ENCODE measurements around the gene PRKG2. TPM values are rescaled to one million over a fixed set of nuclear protein-coding genes. Genes with fewer than 3 reads are reported as not detected.
A peak's percentile ranks its signal among the peaks of the same experiment; 100 is the strongest.

Gene PRKG2
- total and polyA plus RNA-seq, 3 experiments from 2014 or later: 0.53 to 0.59 (median 0.58) TPM

- ChIA-PET CTCF (interaction anchor here (0.5 kb wide), 1 partner anchor 1295 kb away, joined by 3 read pairs; no protein-coding TSS in a partner anchor), POLR2A (no interaction called here)
- peaks cover 16 to 37% of the 10 kb centered on the region in 2 donors for H3K27me3 Mint-ChIP-seq
- no peaks in the 10 kb centered on the region for H3K36me3 Mint-ChIP-seq
- no peaks in the 10 kb centered on the region for H3K9me3 ChIP-seq (ENCODE audit: low read length)
- H3K4me3 ChIP-seq (ENCODE audit: low read length): no peak overlapping the region
- H3K36me3 ChIP-seq (ENCODE audit: insufficient read depth, low read length): no peaks in the 10 kb centered on the region
- H3K4me1 ChIP-seq (ENCODE audit: insufficient read depth, low read length): no peaks in the 10 kb centered on the region
- H3K27ac Mint-ChIP-seq: no peak overlapping the region
- H3K4me3 Mint-ChIP-seq: no peak overlapping the region
- no peak for DNase-seq
- peaks cover 0 to 2% (median 0%) of the 10 kb centered on the region in 5 donors for H3K9me3 Mint-ChIP-seq
- H3K4me1 Mint-ChIP-seq: peaks cover 6 to 15% (median 6%) of the 10 kb centered on the region in 3 donors
- H3K27me3 ChIP-seq (ENCODE audit: insufficient read depth, low read length, poor library complexity, severe bottlenecking): no peaks in the 10 kb centered on the region
- no peak overlapping the region for H3K27ac ChIP-seq (ENCODE audit: low read depth, low read length)
Observed at GRCh38 chr4:81211956-81212355, 3.1 kb downstream of the PRKG2 start.

GRCh38 chr4:81207828-81208227 lies 7.2 kb downstream of the PRKG2 start:
- H3K27me3 Mint-ChIP-seq: peaks cover 9 to 47% of the 10 kb centered on the region in 2 donors
- CTCF ChIA-PET: no interaction called here
- Histone ChIP-seq H3K27me3 (ENCODE audit: insufficient read depth, low read length, poor library complexity, severe bottlenecking) (no peaks in the 10 kb centered on the region), H3K27ac (ENCODE audit: low read depth, low read length) (no peak overlapping the region), H3K4me3 (ENCODE audit: low read length) (no peak overlapping the region), H3K36me3 (ENCODE audit: insufficient read depth, low read length) (no peaks in the 10 kb centered on the region), H3K4me1 (ENCODE audit: insufficient read depth, low read length) (no peaks in the 10 kb centered on the region), H3K9me3 (ENCODE audit: low read length) (no peaks in the 10 kb centered on the region)
- H3K4me3 Mint-ChIP-seq: no peak overlapping the region
- no peak for DNase-seq
- no peak overlapping the region for H3K27ac Mint-ChIP-seq
- peaks cover 0 to 2% (median 0%) of the 10 kb centered on the region in 5 donors for H3K9me3 Mint-ChIP-seq
- POLR2A ChIA-PET: no interaction called here
- no peaks in the 10 kb centered on the region for H3K4me1 Mint-ChIP-seq
- no peaks in the 10 kb centered on the region for H3K36me3 Mint-ChIP-seq

DNA sequence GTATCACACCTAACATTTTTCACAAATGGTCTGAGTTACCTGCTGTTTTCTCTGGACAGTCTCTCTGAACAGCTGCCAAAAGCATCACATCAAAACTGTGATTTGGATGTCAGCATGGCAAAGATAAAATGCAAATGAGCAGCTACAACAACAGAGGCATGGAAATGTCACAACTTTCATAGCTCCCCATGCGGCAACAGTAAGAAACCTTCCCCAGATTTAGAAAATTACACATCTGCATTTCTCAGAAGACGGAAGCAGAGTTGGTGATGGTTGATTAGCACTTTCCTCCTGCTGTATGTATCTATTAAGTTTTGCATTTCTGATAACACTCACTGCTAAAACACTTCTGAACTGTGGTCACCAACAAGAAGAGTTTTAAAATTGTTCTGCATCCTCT lies 9.7 kb downstream of the PRKG2 start:
- Mint-ChIP-seq H3K36me3 (no peaks in the 10 kb centered on the region), H3K27me3 (peaks cover 9 to 33% of the 10 kb centered on the region in 2 donors), H3K4me1 (no peaks in the 10 kb centered on the region), H3K9me3 (peaks cover 0 to 2% (median 0%) of the 10 kb centered on the region in 5 donors), H3K27ac (no peak overlapping the region), H3K4me3 (no peak overlapping the region)
- Histone ChIP-seq H3K36me3 (ENCODE audit: insufficient read depth, low read length) (no peaks in the 10 kb centered on the region), H3K9me3 (ENCODE audit: low read length) (no peaks in the 10 kb centered on the region), H3K27ac (ENCODE audit: low read depth, low read length) (no peak overlapping the region), H3K4me3 (ENCODE audit: low read length) (no peak overlapping the region), H3K4me1 (ENCODE audit: insufficient read depth, low read length) (no peaks in the 10 kb centered on the region), H3K27me3 (ENCODE audit: insufficient read depth, low read length, poor library complexity, severe bottlenecking) (no peaks in the 10 kb centered on the region)
- POLR2A ChIA-PET: no interaction called here
- CTCF ChIA-PET: no interaction called here
- DNase-seq: no peak

DNA sequence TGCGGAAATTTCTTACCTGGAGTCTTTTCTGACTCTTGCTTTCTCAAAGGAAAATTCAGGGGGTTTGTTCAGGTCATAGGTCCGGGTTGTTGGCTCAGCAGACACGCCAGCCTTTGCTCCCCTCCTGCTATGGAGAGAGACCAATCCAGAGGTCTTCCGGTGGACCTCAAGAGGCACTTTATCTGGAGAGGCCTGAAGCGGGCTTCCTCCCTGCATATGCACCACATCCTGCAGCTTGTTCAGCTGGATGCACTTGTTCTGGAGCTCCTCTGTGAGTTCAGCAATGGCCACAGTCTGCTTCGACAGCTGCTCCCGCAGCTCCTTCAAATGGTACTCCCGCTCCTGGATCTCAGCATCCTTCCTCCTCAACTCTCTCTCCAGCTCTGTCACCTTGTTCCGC lies 10.5 kb downstream of the PRKG2 start:
- ChIA-PET POLR2A (no interaction called here), CTCF (no interaction called here)
- no peak overlapping the region for H3K27ac Mint-ChIP-seq
- Histone ChIP-seq H3K36me3 (ENCODE audit: insufficient read depth, low read length) (no peaks in the 10 kb centered on the region), H3K27me3 (ENCODE audit: insufficient read depth, low read length, poor library complexity, severe bottlenecking) (no peaks in the 10 kb centered on the region), H3K4me1 (ENCODE audit: insufficient read depth, low read length) (no peaks in the 10 kb centered on the region), H3K9me3 (ENCODE audit: low read length) (no peaks in the 10 kb centered on the region), H3K4me3 (ENCODE audit: low read length) (no peak overlapping the region), H3K27ac (ENCODE audit: low read depth, low read length) (no peak overlapping the region)
- DNase-seq: no peak
- no peaks in the 10 kb centered on the region for H3K4me1 Mint-ChIP-seq
- peaks cover 9 to 32% of the 10 kb centered on the region in 2 donors for H3K27me3 Mint-ChIP-seq
- no peaks in the 10 kb centered on the region for H3K36me3 Mint-ChIP-seq
- no peak overlapping the region for H3K4me3 Mint-ChIP-seq
- H3K9me3 Mint-ChIP-seq: no peaks in the 10 kb centered on the region

- Mint-ChIP-seq H3K27ac (peak overlapping the region in 1 of 8 donors; percentile 14), H3K4me1 (no peaks in the 10 kb centered on the region), H3K9me3 (no peaks in the 10 kb centered on the region), H3K36me3 (no peaks in the 10 kb centered on the region), H3K4me3 (no peak overlapping the region), H3K27me3 (peaks cover 2 to 7% of the 10 kb centered on the region in 2 donors)
- H3K4me1 ChIP-seq (ENCODE audit: insufficient read depth, low read length): no peaks in the 10 kb centered on the region
- ChIA-PET CTCF (no interaction called here), POLR2A (no interaction called here)
- H3K4me3 ChIP-seq (ENCODE audit: low read length): no peak overlapping the region
- no peaks in the 10 kb centered on the region for H3K9me3 ChIP-seq (ENCODE audit: low read length)
- no peak overlapping the region for H3K27ac ChIP-seq (ENCODE audit: low read depth, low read length)
- no peaks in the 10 kb centered on the region for H3K27me3 ChIP-seq (ENCODE audit: insufficient read depth, low read length, poor library complexity, severe bottlenecking)
- no peak for DNase-seq
- H3K36me3 ChIP-seq (ENCODE audit: insufficient read depth, low read length): no peaks in the 10 kb centered on the region
Observed at GRCh38 chr4:81199831-81200230, 15.2 kb downstream of the PRKG2 start.

- Histone ChIP-seq H3K4me3 (ENCODE audit: low read length) (no peak overlapping the region), H3K36me3 (ENCODE audit: insufficient read depth, low read length) (no peaks in the 10 kb centered on the region), H3K27me3 (ENCODE audit: insufficient read depth, low read length, poor library complexity, severe bottlenecking) (no peaks in the 10 kb centered on the region), H3K27ac (ENCODE audit: low read depth, low read length) (no peak overlapping the region), H3K4me1 (ENCODE audit: insufficient read depth, low read length) (no peaks in the 10 kb centered on the region), H3K9me3 (ENCODE audit: low read length) (no peaks in the 10 kb centered on the region)
- ChIA-PET POLR2A (no interaction called here), CTCF (no interaction called here)
- Mint-ChIP-seq H3K4me1 (no peaks in the 10 kb centered on the region), H3K27me3 (no peaks in the 10 kb centered on the region), H3K9me3 (no peaks in the 10 kb centered on the region), H3K36me3 (no peaks in the 10 kb centered on the region), H3K27ac (no peak overlapping the region), H3K4me3 (no peak overlapping the region)
- DNase-seq: no peak
Observed at GRCh38 chr4:81198609-81199008, 16.4 kb downstream of the PRKG2 start.

DNA sequence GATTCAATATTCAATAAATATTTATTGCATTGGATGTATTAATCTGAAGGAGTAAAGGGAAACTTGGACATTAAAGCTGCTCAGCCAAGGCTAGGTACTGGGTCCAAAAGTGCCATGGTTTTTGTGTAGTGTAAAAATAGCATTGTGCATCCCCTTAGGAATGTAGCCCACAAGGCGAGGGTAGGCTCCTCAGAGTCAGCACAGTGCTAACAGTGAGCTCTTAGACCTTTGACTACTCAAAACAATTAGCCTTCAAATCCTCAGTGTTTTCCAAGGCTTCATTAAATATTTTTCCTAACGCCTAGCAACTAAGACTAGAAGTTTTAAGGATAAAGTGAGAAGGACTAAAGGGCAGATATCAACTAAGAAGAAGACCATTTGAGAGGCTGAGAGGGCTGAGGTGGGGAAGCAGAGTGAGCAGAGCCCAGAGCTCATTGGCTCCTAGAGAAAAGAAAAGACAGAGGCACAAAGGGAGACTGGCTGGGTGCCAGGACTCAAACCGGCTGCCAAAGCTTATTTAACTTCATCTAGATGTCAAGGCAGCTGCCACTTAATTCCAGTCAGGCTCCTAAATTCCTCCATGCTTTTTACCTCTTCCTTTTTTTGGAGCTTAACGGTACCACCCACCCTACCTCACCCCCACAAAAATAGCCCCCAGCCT lies 17.0 kb downstream of the PRKG2 start:
- Histone ChIP-seq H3K4me3 (ENCODE audit: low read length) (no peak overlapping the region), H3K36me3 (ENCODE audit: insufficient read depth, low read length) (no peaks in the 10 kb centered on the region), H3K9me3 (ENCODE audit: low read length) (no peaks in the 10 kb centered on the region), H3K27ac (ENCODE audit: low read depth, low read length) (no peak overlapping the region), H3K27me3 (ENCODE audit: insufficient read depth, low read length, poor library complexity, severe bottlenecking) (no peaks in the 10 kb centered on the region), H3K4me1 (ENCODE audit: insufficient read depth, low read length) (no peaks in the 10 kb centered on the region)
- Mint-ChIP-seq H3K4me1 (no peaks in the 10 kb centered on the region), H3K27ac (no peak overlapping the region), H3K4me3 (no peak overlapping the region), H3K9me3 (no peaks in the 10 kb centered on the region), H3K36me3 (no peaks in the 10 kb centered on the region), H3K27me3 (no peaks in the 10 kb centered on the region)
- no peak for DNase-seq
- POLR2A ChIA-PET: no interaction called here
- CTCF ChIA-PET: no interaction called here

GRCh38 chr4:81196126-81196650 lies 18.8 kb downstream of the PRKG2 start:
- no peaks in the 10 kb centered on the region for H3K36me3 ChIP-seq (ENCODE audit: insufficient read depth, low read length)
- H3K4me3 Mint-ChIP-seq: no peak overlapping the region
- H3K27me3 ChIP-seq (ENCODE audit: insufficient read depth, low read length, poor library complexity, severe bottlenecking): no peaks in the 10 kb centered on the region
- H3K9me3 ChIP-seq (ENCODE audit: low read length): no peaks in the 10 kb centered on the region
- H3K27me3 Mint-ChIP-seq: no peaks in the 10 kb centered on the region
- POLR2A ChIA-PET: no interaction called here
- H3K4me3 ChIP-seq (ENCODE audit: low read length): no peak overlapping the region
- DNase-seq: no peak
- H3K36me3 Mint-ChIP-seq: no peaks in the 10 kb centered on the region
- no peaks in the 10 kb centered on the region for H3K4me1 Mint-ChIP-seq
- H3K4me1 ChIP-seq (ENCODE audit: insufficient read depth, low read length): no peaks in the 10 kb centered on the region
- no peak overlapping the region for H3K27ac Mint-ChIP-seq
- H3K27ac ChIP-seq (ENCODE audit: low read depth, low read length): no peak overlapping the region
- CTCF ChIA-PET: no interaction called here
- peaks cover 0 to 2% (median 0%) of the 10 kb centered on the region in 5 donors for H3K9me3 Mint-ChIP-seq
